Measurements from ENCODE around the gene CEMIP.

The CEMIP gene

DNA sequence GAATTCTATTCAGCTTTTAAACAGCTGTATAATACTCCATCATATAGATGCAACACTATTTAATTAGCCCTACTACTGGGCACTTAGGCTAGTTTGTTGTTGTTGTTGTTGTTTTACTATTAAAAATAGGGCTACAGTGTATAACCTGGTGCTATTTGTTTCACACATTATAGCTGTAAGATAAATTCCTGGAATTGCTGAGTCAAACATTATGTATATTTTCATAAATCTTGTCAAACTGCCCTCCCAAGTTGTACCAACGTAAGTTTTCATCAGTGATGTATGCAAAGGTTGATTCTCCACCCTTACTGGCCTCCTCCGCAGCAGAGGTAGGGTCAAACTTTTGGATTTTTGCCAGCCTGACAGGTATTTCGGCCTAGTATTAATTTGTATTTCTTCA lies 3.8 kb upstream of the CEMIP start:
- TF ChIP-seq, protein P1, sequence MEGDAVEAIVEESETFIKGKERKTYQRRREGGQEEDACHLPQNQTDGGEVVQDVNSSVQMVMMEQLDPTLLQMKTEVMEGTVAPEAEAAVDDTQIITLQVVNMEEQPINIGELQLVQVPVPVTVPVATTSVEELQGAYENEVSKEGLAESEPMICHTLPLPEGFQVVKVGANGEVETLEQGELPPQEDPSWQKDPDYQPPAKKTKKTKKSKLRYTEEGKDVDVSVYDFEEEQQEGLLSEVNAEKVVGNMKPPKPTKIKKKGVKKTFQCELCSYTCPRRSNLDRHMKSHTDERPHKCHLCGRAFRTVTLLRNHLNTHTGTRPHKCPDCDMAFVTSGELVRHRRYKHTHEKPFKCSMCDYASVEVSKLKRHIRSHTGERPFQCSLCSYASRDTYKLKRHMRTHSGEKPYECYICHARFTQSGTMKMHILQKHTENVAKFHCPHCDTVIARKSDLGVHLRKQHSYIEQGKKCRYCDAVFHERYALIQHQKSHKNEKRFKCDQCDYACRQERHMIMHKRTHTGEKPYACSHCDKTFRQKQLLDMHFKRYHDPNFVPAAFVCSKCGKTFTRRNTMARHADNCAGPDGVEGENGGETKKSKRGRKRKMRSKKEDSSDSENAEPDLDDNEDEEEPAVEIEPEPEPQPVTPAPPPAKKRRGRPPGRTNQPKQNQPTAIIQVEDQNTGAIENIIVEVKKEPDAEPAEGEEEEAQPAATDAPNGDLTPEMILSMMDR (IDR thresholded peaks at IDR 0.05; ENCODE audit: control insufficient read depth, extremely low read depth, insufficient read depth), result no peak
- no peak for DNase-seq (ENCODE audit: low read depth)

DNA sequence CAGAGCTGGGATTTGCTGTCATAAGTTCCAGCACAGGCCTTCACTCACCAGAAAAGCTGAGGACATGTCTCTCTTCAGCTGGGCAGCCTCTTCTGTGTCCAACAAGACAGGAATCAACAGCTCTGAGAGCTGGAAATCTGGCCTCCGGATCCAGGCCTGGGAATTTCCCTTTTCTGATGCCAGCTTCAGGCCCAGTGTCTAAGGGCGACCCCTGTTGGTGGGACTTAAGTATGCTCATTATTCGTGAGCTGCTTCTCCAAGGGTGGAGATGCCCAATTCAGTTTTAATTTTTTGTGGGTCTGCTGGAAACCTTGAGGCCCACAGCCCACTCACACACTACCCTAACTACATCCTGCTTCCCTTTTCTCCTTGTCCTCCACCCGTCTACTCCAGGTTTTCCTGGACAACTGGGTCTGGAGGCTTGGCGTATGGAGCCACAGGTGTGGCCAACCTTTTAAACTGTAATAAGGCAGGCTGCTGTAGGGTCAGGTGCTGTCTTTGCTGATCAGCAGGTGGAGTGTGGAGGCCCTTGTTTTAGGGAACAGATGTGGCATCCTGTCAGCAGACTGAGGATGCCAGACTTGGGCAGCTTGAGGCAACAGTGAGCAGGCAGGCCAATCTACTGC lies 2.6 kb upstream of the CEMIP start:
- peak; percentile 54 for DNase-seq (ENCODE audit: low read depth)
- TF ChIP-seq, protein P1 (IDR thresholded peaks at IDR 0.05; ENCODE audit: control insufficient read depth, extremely low read depth, insufficient read depth), result peak; percentile 96
- no peak overlapping the region for H3K4me3 ChIP-seq (ENCODE audit: low read depth, low read length)

More for the DNA sequence above, 3.8 kb upstream of the CEMIP start:
- H3K4me3 ChIP-seq (ENCODE audit: low read depth, low read length), result no peak overlapping the region

DNA sequence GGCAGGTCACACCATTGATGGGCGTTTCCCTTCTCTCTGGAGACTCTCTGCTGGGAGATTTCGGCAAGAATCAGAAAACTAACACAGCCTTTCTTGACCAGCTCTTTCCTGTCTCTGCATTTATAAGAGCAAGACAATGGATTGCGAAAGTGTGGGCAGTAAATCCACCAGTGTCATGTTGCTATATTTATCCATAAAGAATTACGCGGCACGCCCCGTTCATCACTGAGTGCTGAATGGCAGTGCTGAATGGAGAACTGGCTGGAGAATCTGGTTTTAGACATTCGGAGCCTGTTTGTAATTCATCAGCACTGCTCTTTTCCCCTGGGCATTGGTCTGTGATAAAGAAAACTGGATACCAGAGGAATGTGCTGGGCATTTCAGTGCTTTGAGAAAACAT lies 2.0 kb upstream of the CEMIP start:
- H3K4me3 ChIP-seq (ENCODE audit: low read depth, low read length), result no peak overlapping the region
- TF ChIP-seq, protein P1 (IDR thresholded peaks at IDR 0.05; ENCODE audit: control insufficient read depth, extremely low read depth, insufficient read depth), result no peak
- DNase-seq (ENCODE audit: low read depth), result no peak

DNA sequence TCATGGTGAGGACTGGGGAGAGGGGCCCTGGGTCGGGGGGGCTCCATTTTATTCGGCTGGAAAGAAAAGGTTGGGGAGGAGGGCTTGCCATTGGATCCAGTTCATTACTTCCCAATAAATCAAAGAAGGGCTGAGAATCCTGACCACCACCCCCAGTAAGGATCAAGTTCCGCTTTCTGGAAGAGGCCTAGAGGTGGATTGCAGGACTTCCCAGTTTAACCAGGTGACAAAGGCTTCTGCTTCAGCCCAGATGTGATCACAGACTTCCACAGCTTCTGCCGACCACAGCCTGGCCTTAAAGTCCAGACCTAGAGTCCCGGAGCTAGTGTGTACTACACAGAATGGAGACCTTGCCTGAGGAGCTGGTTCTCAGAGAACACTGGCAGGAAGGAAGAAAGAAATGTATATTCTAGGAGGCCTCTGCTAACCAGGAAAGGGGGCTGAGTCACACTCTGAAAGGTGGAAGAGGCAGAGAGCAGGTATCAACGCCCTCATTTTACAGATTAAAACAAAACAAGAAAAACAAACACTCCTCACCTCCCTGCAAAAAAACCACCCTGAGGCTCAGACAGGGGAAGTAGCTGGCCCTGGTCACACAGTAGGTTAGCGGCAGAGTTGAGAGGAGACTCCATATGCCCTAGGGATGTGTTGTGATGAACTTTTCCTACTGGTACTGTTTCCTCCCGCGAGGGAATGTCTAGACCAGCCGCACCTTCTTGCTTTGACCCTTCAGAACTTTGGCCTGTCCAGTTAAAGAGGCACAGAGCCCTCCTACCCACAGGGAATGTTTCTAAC lies 1.1 kb upstream of the CEMIP start:
- no peak for DNase-seq (ENCODE audit: low read depth)
- H3K4me3 ChIP-seq (ENCODE audit: low read depth, low read length), result no peak overlapping the region
- TF ChIP-seq, protein P1 (IDR thresholded peaks at IDR 0.05; ENCODE audit: control insufficient read depth, extremely low read depth, insufficient read depth), result no peak

DNA sequence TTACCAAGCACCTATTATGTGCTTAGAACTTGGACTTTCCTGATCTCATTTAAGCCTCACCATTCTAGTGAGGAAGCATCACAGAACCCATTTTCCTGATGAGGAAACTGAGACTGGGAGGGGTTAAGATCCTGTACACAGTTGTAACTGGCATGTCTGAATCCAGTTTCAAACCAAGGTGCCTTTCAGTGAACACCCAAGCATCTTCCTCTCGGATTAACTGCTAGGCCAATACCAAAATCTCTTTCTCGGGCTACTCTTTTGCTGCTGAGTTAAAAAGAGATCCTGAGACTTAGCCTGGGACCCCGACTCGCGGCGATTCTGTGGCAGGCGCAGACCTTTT lies 578 bp upstream of the CEMIP start:
- TF ChIP-seq, protein P1 (IDR thresholded peaks at IDR 0.05; ENCODE audit: control insufficient read depth, extremely low read depth, insufficient read depth), result no peak
- no peak for DNase-seq (ENCODE audit: low read depth)
- no peak overlapping the region for H3K4me3 ChIP-seq (ENCODE audit: low read depth, low read length)

DNA sequence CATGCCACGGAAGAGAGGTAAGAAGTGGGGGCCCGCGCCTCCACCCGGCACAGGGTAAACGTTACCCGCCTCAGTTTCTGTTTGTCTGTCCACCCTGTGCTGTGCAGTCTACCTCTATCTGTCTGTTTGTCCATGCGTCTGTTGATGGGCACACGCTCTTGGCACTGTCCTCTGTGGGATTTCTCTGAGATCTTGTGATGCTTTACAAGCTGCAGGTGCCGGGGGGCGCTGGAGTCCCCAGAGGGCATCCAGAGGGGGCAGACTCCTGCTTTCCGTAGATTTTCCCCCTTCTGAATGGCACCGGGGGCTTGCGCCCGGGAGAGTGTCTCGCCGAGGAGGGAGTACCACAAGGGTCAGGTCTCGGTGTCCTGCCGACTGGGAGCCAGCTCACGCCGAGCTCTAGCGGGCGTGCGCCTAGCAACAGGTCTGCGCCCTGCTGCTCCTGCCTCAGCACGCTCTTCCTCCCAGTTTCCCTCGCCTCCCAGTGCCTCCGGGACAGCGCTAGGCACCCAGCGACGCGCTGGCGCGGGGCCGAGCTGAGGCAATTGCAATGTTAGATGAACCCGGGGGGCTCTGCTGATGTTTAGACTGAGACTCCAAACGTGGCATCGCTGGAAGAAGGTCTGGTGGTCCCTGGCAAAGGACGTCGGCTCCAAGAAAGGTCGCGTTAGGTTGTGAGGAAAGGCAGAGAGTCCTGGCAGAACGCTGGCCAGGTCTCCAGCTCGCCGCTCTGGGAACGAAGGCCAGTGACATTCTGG lies 667 bp downstream of the CEMIP start:
- TF ChIP-seq, protein P1 (IDR thresholded peaks at IDR 0.05; ENCODE audit: control insufficient read depth, extremely low read depth, insufficient read depth), result no peak
- H3K4me3 ChIP-seq (ENCODE audit: low read depth, low read length), result peak overlapping the region; percentile 47
- DNase-seq (ENCODE audit: low read depth), result no peak

Data from LNCaP clone FGC (cell line).